Loucy (cell line): ENCODE data around the gene FLOT2.

Experiments
- CTCF ChIP-seq: fragments of 200-600 bp; sonication (generic); conservative IDR thresholded peaks from 2 replicates; pipeline ENCODE4 v1.5.1; 2014; ENCODE audit warnings: mild to moderate bottlenecking, antibody characterized with exemption, low read length
- EZH2phosphoT487 ChIP-seq: fragments of 200-600 bp; IDR thresholded peaks from 2 replicates; pipeline ENCODE4 v1.6.1; 2018; ENCODE audit warnings: antibody characterized with exemption, mild to moderate bottlenecking, moderate library complexity, borderline replicate concordance

- TF ChIP-seq CTCF (no peak), EZH2phosphoT487 (no peak)
These were observed 22.7 kb upstream of the FLOT2 start for GRCh38 chr17:28920201-28920600.
